Astrocyte (in vitro differentiated cells and primary cell): ENCODE data around the gene GAB2. TPM values are rescaled to one million over a fixed set of nuclear protein-coding genes. Genes with fewer than 3 reads are reported as not detected.

Experiments used
- DNase-seq: peaks from one replicate; pipeline ENCODE4 v3.0.0-alpha.2; 2010; ENCODE audit warnings: low read depth
- FAIRE-seq: peaks from 2 replicates; lab custom pipeline; 2011; peaks lifted over from hg19 to GRCh38; lab: Jason Lieb, UNC
- H2AFZ ChIP-seq: 2 replicates; pipeline ENCODE4 v1.6.0; 2012; ENCODE audit warnings: low read depth, low read length, inconsistent platforms
- H3K27ac ChIP-seq: 2 replicates; pipeline ENCODE4 v1.5.1; 2011; ENCODE audit warnings: low read depth, low read length, inconsistent platforms
- H3K27me3 ChIP-seq: 2 replicates; pipeline ENCODE4 v1.6.0; 2011; ENCODE audit warnings: low read length, inconsistent platforms; ENCODE audit not compliant: insufficient read depth
- H3K36me3 ChIP-seq: 2 replicates; pipeline ENCODE4 v1.5.1; 2011; ENCODE audit warnings: low read length, inconsistent platforms; ENCODE audit not compliant: insufficient read depth
- H3K4me1 ChIP-seq: 2 replicates; pipeline ENCODE4 v1.5.1; 2011; ENCODE audit warnings: low read length, inconsistent platforms; ENCODE audit not compliant: insufficient read depth
- H3K4me2 ChIP-seq: 2 replicates; pipeline ENCODE4 v1.6.0; 2012; ENCODE audit warnings: low read length, inconsistent platforms
- H3K4me3 ChIP-seq: 2 replicates; pipeline ENCODE4 v1.5.1; 2011; ENCODE audit warnings: low read depth, mild to moderate bottlenecking, low read length, inconsistent platforms; ENCODE audit not compliant: insufficient read depth
- H3K79me2 ChIP-seq: 2 replicates; pipeline ENCODE4 v1.6.0; 2012; ENCODE audit warnings: mild to moderate bottlenecking, low read length, inconsistent platforms; ENCODE audit not compliant: insufficient read depth
- H3K9ac ChIP-seq: 2 replicates; pipeline ENCODE4 v1.6.0; 2012; ENCODE audit warnings: mild to moderate bottlenecking, low read length, inconsistent platforms
- H3K9me3 ChIP-seq: 2 replicates; pipeline ENCODE4 v1.5.1; 2012; ENCODE audit warnings: low read depth, mild to moderate bottlenecking, low read length, inconsistent platforms; ENCODE audit not compliant: insufficient read depth
- H4K20me1 ChIP-seq: 2 replicates; pipeline ENCODE4 v1.6.0; 2012; ENCODE audit warnings: low read length, inconsistent platforms; ENCODE audit not compliant: insufficient read depth
- H3K27ac Mint-ChIP-seq: one replicate; pipeline ENCODE4 v1.8.0; 2021; ENCODE audit warnings: mild to moderate bottlenecking, mixed read lengths; ENCODE audit not compliant: unreplicated experiment
- H3K27me3 Mint-ChIP-seq: one replicate; pipeline ENCODE4 v1.8.0; 2021; ENCODE audit warnings: low read depth, mixed read lengths; ENCODE audit not compliant: unreplicated experiment
- H3K36me3 Mint-ChIP-seq: one replicate; pipeline ENCODE4 v1.8.0; 2021; ENCODE audit warnings: low read depth, mixed read lengths; ENCODE audit not compliant: unreplicated experiment
- H3K4me1 Mint-ChIP-seq: one replicate; pipeline ENCODE4 v1.8.0; 2021; ENCODE audit warnings: low read depth, mixed read lengths; ENCODE audit not compliant: unreplicated experiment
- H3K4me3 Mint-ChIP-seq: one replicate; pipeline ENCODE4 v1.8.0; 2021; ENCODE audit warnings: mild to moderate bottlenecking, moderate library complexity, mixed read lengths; ENCODE audit not compliant: unreplicated experiment
- H3K9me3 Mint-ChIP-seq: one replicate; pipeline ENCODE4 v1.8.0; 2021; ENCODE audit warnings: mild to moderate bottlenecking, mixed read lengths; ENCODE audit not compliant: unreplicated experiment
- EZH2 ChIP-seq: IDR thresholded peaks from 2 replicates; pipeline ENCODE4 v1.6.1; 2012; ENCODE audit warnings: mild to moderate bottlenecking, low read length, inconsistent platforms; ENCODE audit not compliant: insufficient read depth
- total RNA-seq: library from RNA; stranded (reverse); gene quantifications from 2 replicates; pipeline ENCODE4 v1.2.1, GENCODE V29; 2021
- TF ChIP-seq, protein P1 (sequence below): IDR thresholded peaks from 2 replicates; pipeline ENCODE4 v1.5.1; 2011; ENCODE audit warnings: low read depth, mild to moderate bottlenecking, inconsistent platforms, low read length, moderate library complexity; ENCODE audit not compliant: insufficient read depth

GAB2 gene
- total RNA-seq, 1 donor from 2014 or later = 18.2 TPM

DNA sequence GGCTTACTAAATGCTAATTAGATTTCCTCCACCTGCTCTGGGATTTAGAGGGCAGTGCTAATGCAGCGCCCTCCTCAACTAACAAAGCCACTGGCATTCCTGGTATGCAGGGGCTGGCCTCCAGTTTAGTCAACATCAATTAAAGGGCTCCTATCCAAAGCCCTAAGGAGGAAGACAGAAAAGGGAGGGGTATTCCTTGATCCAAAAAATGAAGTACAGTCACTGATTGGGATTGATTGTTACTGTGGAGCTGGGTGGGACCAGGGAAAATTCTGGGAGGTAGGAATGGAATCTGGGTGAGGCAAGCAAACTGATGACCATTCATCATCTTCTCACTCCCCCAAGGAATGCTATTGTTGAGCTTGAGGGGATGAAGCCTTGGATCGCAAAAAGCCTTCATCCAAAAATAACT, 52.2 kb downstream of the GAB2 start:
- Histone ChIP-seq H3K79me2 (no peaks in the 10 kb centered on the region), H3K36me3 (no peaks in the 10 kb centered on the region), H3K9me3 (no peaks in the 10 kb centered on the region), H3K9ac (no peak overlapping the region), H3K27ac (no peak overlapping the region), H4K20me1 (peaks cover under 1% of the 10 kb centered on the region), H3K4me3 (no peak overlapping the region), H2AFZ (no peak overlapping the region), H3K4me2 (peak overlapping the region; percentile 45), H3K4me1 (peaks cover 4% of the 10 kb centered on the region), H3K27me3 (no peaks in the 10 kb centered on the region)
- DNase-seq = peak; percentile 87
- H3K9me3 Mint-ChIP-seq = no peaks in the 10 kb centered on the region
- H3K27me3 Mint-ChIP-seq = no peaks in the 10 kb centered on the region
- TF ChIP-seq EZH2 = no peak
- TF ChIP-seq, protein P1, sequence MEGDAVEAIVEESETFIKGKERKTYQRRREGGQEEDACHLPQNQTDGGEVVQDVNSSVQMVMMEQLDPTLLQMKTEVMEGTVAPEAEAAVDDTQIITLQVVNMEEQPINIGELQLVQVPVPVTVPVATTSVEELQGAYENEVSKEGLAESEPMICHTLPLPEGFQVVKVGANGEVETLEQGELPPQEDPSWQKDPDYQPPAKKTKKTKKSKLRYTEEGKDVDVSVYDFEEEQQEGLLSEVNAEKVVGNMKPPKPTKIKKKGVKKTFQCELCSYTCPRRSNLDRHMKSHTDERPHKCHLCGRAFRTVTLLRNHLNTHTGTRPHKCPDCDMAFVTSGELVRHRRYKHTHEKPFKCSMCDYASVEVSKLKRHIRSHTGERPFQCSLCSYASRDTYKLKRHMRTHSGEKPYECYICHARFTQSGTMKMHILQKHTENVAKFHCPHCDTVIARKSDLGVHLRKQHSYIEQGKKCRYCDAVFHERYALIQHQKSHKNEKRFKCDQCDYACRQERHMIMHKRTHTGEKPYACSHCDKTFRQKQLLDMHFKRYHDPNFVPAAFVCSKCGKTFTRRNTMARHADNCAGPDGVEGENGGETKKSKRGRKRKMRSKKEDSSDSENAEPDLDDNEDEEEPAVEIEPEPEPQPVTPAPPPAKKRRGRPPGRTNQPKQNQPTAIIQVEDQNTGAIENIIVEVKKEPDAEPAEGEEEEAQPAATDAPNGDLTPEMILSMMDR = no peak
- no peak overlapping the region for H3K4me3 Mint-ChIP-seq
- peaks cover 16% of the 10 kb centered on the region for H3K4me1 Mint-ChIP-seq
- H3K36me3 Mint-ChIP-seq = no peaks in the 10 kb centered on the region
- peak overlapping the region; percentile 47 for H3K27ac Mint-ChIP-seq
- FAIRE-seq = peak; percentile 54

GRCh38 chr11:78364128-78364751, 53.4 kb downstream of the GAB2 start:
- H3K27me3 Mint-ChIP-seq = no peaks in the 10 kb centered on the region
- no peak overlapping the region for H3K4me3 Mint-ChIP-seq
- Histone ChIP-seq H3K9me3 (no peaks in the 10 kb centered on the region), H3K4me3 (no peak overlapping the region), H3K36me3 (no peaks in the 10 kb centered on the region), H3K4me2 (no peak overlapping the region), H3K79me2 (no peaks in the 10 kb centered on the region), H3K9ac (no peak overlapping the region), H2AFZ (no peak overlapping the region), H4K20me1 (no peaks in the 10 kb centered on the region), H3K4me1 (peaks cover 4% of the 10 kb centered on the region), H3K27ac (no peak overlapping the region), H3K27me3 (no peaks in the 10 kb centered on the region)
- FAIRE-seq = no peak
- TF ChIP-seq EZH2 = no peak
- TF ChIP-seq, protein P1 = no peak
- peaks cover 14% of the 10 kb centered on the region for H3K4me1 Mint-ChIP-seq
- no peak overlapping the region for H3K27ac Mint-ChIP-seq
- no peaks in the 10 kb centered on the region for H3K9me3 Mint-ChIP-seq
- no peaks in the 10 kb centered on the region for H3K36me3 Mint-ChIP-seq
- DNase-seq = no peak

- peaks cover 14% of the 10 kb centered on the region for H3K4me1 Mint-ChIP-seq
- Histone ChIP-seq H3K79me2 (no peaks in the 10 kb centered on the region), H3K4me2 (no peak overlapping the region), H3K9ac (no peak overlapping the region), H3K4me1 (peaks cover 4% of the 10 kb centered on the region), H3K36me3 (no peaks in the 10 kb centered on the region), H3K4me3 (no peak overlapping the region), H3K9me3 (no peaks in the 10 kb centered on the region), H2AFZ (no peak overlapping the region), H3K27me3 (no peaks in the 10 kb centered on the region), H4K20me1 (no peaks in the 10 kb centered on the region), H3K27ac (no peak overlapping the region)
- DNase-seq (no peak), FAIRE-seq (no peak)
- no peak for TF ChIP-seq EZH2
- TF ChIP-seq, protein P1 = no peak
- H3K36me3 Mint-ChIP-seq = no peaks in the 10 kb centered on the region
- H3K27me3 Mint-ChIP-seq = no peaks in the 10 kb centered on the region
- no peaks in the 10 kb centered on the region for H3K9me3 Mint-ChIP-seq
- no peak overlapping the region for H3K4me3 Mint-ChIP-seq
- H3K27ac Mint-ChIP-seq = no peak overlapping the region
Measured at GRCh38 chr11:78363024-78363619, 54.5 kb downstream of the GAB2 start.
